PC-9 (cell line): ENCODE results near the gene MTHFSD. TPM values are rescaled to one million over a fixed set of nuclear protein-coding genes. Genes with fewer than 3 reads are reported as not detected.

ENCODE experiments used
- BruUV-seq: library from RNA; stranded (reverse); fragments of 400-500 nt; replicated peaks from 2 replicates; lab custom pipeline; 2021; lab: Mats Ljungman, UMichigan
- CTCF ChIA-PET: fragments of 300-600 bp; sonication (Branson Sonifier 250); formaldehyde crosslinking; loops from one replicate; lab custom pipeline; 2022; ENCODE audit warnings: antibody characterized with exemption; lab: Charles Lee
- POLR2A ChIA-PET: fragments of 300-600 bp; sonication (Branson Sonifier 250); formaldehyde crosslinking; loops from one replicate; lab custom pipeline; 2022; ENCODE audit warnings: antibody characterized with exemption; ENCODE audit not compliant: unreplicated experiment; lab: Charles Lee
- DNase-seq, 2 experiments: peaks; one replicate each; pipeline versions ENCODE4 v3.0.0 to v3.0.0-alpha.2; 2015 to 2022; ENCODE audit warnings: mixed read lengths in 1 of 2
- H2AFZ ChIP-seq: fragments of 200-600 bp; sonication (generic); 2 replicates; pipeline ENCODE4 v1.8.1; 2017; ENCODE audit warnings: antibody characterized with exemption
- H3F3A ChIP-seq: fragments of 200-600 bp; sonication (generic); 2 replicates; pipeline ENCODE4 v1.8.1; 2017; ENCODE audit warnings: antibody characterized with exemption, mild to moderate bottlenecking, low read depth; ENCODE audit not compliant: insufficient read depth
- H3K27ac ChIP-seq: fragments of 200-600 bp; sonication (generic); 2 replicates; pipeline ENCODE4 v1.6.1; 2016; ENCODE audit warnings: mixed run types
- H3K27me3 ChIP-seq: fragments of 200-600 bp; sonication (generic); 2 replicates; pipeline ENCODE4 v1.6.1; 2016; ENCODE audit warnings: low read depth, mixed run types; ENCODE audit not compliant: insufficient read depth
- H3K36me3 ChIP-seq: fragments of 200-600 bp; sonication (generic); 2 replicates; pipeline ENCODE4 v1.6.1; 2016; ENCODE audit warnings: low read depth, mixed run types
- H3K4me1 ChIP-seq: fragments of 200-600 bp; sonication (generic); replicated peaks from 2 replicates; pipeline ENCODE4 v1.6.1; 2016; ENCODE audit warnings: mixed run types; ENCODE audit not compliant: insufficient read depth
- H3K4me2 ChIP-seq: fragments of 200-600 bp; sonication (generic); 2 replicates; pipeline ENCODE4 v1.6.1; 2017; ENCODE audit warnings: mixed run types
- H3K4me3 ChIP-seq: fragments of 200-600 bp; sonication (generic); 2 replicates; pipeline ENCODE4 v1.6.1; 2016; ENCODE audit warnings: mixed run types
- H3K79me2 ChIP-seq: fragments of 200-600 bp; sonication (generic); 2 replicates; pipeline ENCODE4 v1.6.1; 2017; ENCODE audit warnings: low read depth, mixed run types
- H3K9me2 ChIP-seq: fragments of 200-600 bp; sonication (generic); 2 replicates; pipeline ENCODE4 v1.8.1; 2017; ENCODE audit warnings: mild to moderate bottlenecking; ENCODE audit not compliant: insufficient read depth
- H3K9me3 ChIP-seq: fragments of 200-600 bp; sonication (generic); 2 replicates; pipeline ENCODE4 v1.8.1; 2016; ENCODE audit warnings: low read depth; ENCODE audit not compliant: insufficient read depth
- H4K20me1 ChIP-seq: fragments of 200-600 bp; sonication (generic); 2 replicates; pipeline ENCODE4 v1.8.1; 2017; ENCODE audit not compliant: insufficient read depth
- EZH2 ChIP-seq: fragments of 200-600 bp; sonication (generic); IDR thresholded peaks from 2 replicates; pipeline ENCODE4 v1.8.0; 2017; ENCODE audit warnings: antibody characterized with exemption, low read depth
- intact Hi-C: fragments of 100-400 bp; cut with micrococcal nuclease; formaldehyde crosslinking; loops from one replicate; pipeline ENCODE4 v1.10.0; 2022; ENCODE audit not compliant: unreplicated experiment
- total RNA-seq: library from RNA; stranded (reverse); gene quantifications from 2 replicates; pipeline ENCODE4 v1.2.3, GENCODE V29; 2021
- TF ChIP-seq, protein P1 (sequence below): fragments of 200-600 bp; sonication (generic); conservative IDR thresholded peaks from 2 replicates; pipeline ENCODE4 v1.6.1; 2017; ENCODE audit warnings: mixed run types, antibody characterized with exemption, mild to moderate bottlenecking, moderate library complexity

MTHFSD gene
- total RNA-seq, 1 experiment from 2014 or later: 25.7 TPM

DNA sequence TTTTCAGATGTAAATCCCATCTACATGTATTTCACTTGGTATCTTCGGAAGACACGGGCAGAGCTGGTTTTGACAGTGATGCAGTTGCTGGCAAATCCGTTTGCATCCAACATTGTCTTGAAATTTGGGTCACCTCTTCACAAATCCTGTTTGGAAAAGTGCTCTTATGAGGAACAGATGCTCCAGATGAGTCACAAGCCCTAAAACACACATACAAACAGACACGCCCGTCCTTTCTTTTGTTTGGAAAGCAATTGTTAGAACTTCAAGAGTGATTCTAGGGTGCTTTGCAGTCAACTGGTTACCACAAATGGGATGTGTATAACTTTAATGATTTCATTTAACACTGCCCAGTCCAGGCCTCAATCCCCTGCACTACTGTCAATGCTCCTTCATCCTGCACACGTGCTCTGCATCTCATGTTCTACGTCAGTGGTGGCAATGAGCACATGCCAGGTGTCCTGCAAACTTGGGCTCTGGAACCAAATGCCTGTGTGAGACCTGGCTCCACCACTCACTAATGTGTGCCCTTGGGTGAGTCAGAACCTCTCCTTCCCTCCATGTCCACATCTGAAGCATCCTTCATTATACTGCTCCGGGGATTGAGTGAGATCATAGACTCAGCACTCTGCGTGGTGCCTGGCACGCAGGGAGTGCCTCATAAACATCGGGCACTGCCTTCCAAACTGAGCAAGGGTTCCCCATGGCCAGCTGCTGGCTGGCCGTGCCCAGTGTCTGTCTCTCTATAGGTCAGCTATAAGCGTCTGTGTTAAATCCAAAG, 64.0 kb downstream of the MTHFSD start:
- H3K27ac ChIP-seq: no peak overlapping the region
- H3K4me2 ChIP-seq: no peak overlapping the region
- H3K9me2 ChIP-seq: no peaks in the 10 kb centered on the region
- H3K9me3 ChIP-seq: no peaks in the 10 kb centered on the region
- intact Hi-C loops: no loop called here
- H3K27me3 ChIP-seq: peaks cover 98% of the 10 kb centered on the region
- H3K4me1 ChIP-seq: no peaks in the 10 kb centered on the region
- no peak for DNase-seq
- ChIA-PET CTCF (no interaction called here), POLR2A (no interaction called here)
- no peaks in the 10 kb centered on the region for H4K20me1 ChIP-seq
- H3K79me2 ChIP-seq: no peaks in the 10 kb centered on the region
- no peaks in the 10 kb centered on the region for H3F3A ChIP-seq
- H3K36me3 ChIP-seq: no peaks in the 10 kb centered on the region
- TF ChIP-seq, protein P1, sequence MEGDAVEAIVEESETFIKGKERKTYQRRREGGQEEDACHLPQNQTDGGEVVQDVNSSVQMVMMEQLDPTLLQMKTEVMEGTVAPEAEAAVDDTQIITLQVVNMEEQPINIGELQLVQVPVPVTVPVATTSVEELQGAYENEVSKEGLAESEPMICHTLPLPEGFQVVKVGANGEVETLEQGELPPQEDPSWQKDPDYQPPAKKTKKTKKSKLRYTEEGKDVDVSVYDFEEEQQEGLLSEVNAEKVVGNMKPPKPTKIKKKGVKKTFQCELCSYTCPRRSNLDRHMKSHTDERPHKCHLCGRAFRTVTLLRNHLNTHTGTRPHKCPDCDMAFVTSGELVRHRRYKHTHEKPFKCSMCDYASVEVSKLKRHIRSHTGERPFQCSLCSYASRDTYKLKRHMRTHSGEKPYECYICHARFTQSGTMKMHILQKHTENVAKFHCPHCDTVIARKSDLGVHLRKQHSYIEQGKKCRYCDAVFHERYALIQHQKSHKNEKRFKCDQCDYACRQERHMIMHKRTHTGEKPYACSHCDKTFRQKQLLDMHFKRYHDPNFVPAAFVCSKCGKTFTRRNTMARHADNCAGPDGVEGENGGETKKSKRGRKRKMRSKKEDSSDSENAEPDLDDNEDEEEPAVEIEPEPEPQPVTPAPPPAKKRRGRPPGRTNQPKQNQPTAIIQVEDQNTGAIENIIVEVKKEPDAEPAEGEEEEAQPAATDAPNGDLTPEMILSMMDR: no peak
- no peak for TF ChIP-seq EZH2
- H3K4me3 ChIP-seq: no peak overlapping the region
- H2AFZ ChIP-seq: no peak overlapping the region
- BruUV-seq: no TSS peak

DNA sequence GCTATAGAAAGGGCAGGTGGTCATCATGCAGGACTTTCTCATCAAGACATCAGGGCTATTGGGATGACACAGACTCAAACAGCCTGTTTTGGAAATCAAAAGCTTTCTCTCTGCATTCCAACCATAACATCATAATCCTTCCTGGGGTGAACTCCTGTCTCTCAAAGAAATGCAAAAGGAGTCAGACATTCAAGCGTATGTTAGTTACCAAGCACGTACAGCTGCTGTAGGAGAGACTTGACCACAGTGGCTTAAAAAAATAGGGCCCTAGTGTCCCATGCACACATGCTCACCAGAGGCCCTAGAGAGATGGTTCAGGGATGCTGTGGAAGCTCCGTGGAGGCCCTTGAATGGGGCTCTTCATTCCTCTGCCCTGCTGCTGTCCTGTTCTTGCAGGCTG, 69.3 kb downstream of the MTHFSD start:
- Histone ChIP-seq H4K20me1 (no peaks in the 10 kb centered on the region), H3K4me3 (no peak overlapping the region), H3K9me3 (no peaks in the 10 kb centered on the region), H3K79me2 (no peaks in the 10 kb centered on the region), H3K9me2 (no peaks in the 10 kb centered on the region), H3K4me1 (no peaks in the 10 kb centered on the region), H3K27ac (no peak overlapping the region), H3K4me2 (no peak overlapping the region), H2AFZ (no peak overlapping the region), H3K27me3 (peaks cover 96% of the 10 kb centered on the region), H3K36me3 (no peaks in the 10 kb centered on the region), H3F3A (no peaks in the 10 kb centered on the region)
- no TSS peak for BruUV-seq
- ChIA-PET CTCF (no interaction called here), POLR2A (no interaction called here)
- intact Hi-C loops: no loop called here
- no peak for DNase-seq
- TF ChIP-seq EZH2: no peak
- TF ChIP-seq, protein P1: no peak

DNA sequence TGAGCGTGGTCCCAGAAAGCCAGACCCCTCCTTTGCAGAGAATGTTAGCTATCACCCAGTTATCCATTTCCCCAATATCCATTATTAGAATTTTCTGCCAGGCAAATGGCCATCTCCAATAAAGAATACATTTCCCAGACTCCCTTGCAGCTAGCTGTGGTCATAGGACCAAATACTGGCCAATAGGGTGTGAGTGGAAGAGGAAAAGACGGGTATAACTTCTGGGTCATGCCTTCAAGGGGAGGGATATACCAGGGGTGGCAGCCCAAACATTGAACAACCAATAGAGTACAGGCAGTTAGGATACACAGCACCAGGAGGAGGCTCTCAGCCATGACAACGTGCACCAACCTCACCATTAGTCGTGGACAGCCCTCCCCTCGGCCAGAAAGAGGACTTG, 70.8 kb downstream of the MTHFSD start:
- Histone ChIP-seq H3K4me1 (no peaks in the 10 kb centered on the region), H3K4me2 (no peak overlapping the region), H4K20me1 (no peaks in the 10 kb centered on the region), H3K79me2 (no peaks in the 10 kb centered on the region), H2AFZ (no peak overlapping the region), H3F3A (no peaks in the 10 kb centered on the region), H3K9me3 (no peaks in the 10 kb centered on the region), H3K4me3 (no peak overlapping the region), H3K36me3 (no peaks in the 10 kb centered on the region), H3K27me3 (peaks cover 94% of the 10 kb centered on the region), H3K9me2 (no peaks in the 10 kb centered on the region), H3K27ac (no peak overlapping the region)
- DNase-seq: no peak
- TF ChIP-seq, protein P1: no peak
- no peak for TF ChIP-seq EZH2
- ChIA-PET POLR2A (no interaction called here), CTCF (no interaction called here)
- BruUV-seq: no TSS peak
- intact Hi-C loops: no loop called here
